Brain microvascular endothelial cell (primary cell): Measurements from ENCODE around the gene PPP1R3E.
"Not testable (repeated sequence)": the region's sequence is repeated elsewhere in the genome, so short reads cannot be mapped to it uniquely, and the experiment has no call there.

Experiments used
- DNase-seq: peaks from one replicate; pipeline ENCODE4 v3.0.0-alpha.2; 2020
- H3K27ac ChIP-seq: fragments of 250-450 bp; sonication (Bioruptor Pico); 2 replicates; pipeline ENCODE4 v1.5.1; 2020; ENCODE audit warnings: mild to moderate bottlenecking, moderate library complexity
- H3K27me3 ChIP-seq: fragments of 250-450 bp; sonication (Bioruptor Pico); replicated peaks from 2 replicates; pipeline ENCODE4 v1.5.1; 2020; ENCODE audit warnings: mild to moderate bottlenecking
- H3K36me3 ChIP-seq: fragments of 250-450 bp; sonication (Bioruptor Pico); replicated peaks from 2 replicates; pipeline ENCODE4 v1.5.1; 2020; ENCODE audit warnings: mild to moderate bottlenecking
- H3K4me3 ChIP-seq: 2 replicates; pipeline ENCODE4 v1.5.1; 2011; ENCODE audit warnings: low read depth, mild to moderate bottlenecking, control low read depth, low read length, moderate library complexity
- in situ Hi-C: cut with HindIII; loops from 2 replicates; pipeline ENCODE4 v1.10.0; 2017; ENCODE audit warnings: low sequenced_read_pairs, low pct_ligation_motif_present
- TF ChIP-seq, protein P1 (sequence below): IDR thresholded peaks from 2 replicates; pipeline ENCODE4 v1.5.1; 2011; ENCODE audit warnings: low read depth, mild to moderate bottlenecking, moderate library complexity, low read length, control low read depth, inconsistent platforms; ENCODE audit errors: missing control alignments

Gene PPP1R3E

DNA sequence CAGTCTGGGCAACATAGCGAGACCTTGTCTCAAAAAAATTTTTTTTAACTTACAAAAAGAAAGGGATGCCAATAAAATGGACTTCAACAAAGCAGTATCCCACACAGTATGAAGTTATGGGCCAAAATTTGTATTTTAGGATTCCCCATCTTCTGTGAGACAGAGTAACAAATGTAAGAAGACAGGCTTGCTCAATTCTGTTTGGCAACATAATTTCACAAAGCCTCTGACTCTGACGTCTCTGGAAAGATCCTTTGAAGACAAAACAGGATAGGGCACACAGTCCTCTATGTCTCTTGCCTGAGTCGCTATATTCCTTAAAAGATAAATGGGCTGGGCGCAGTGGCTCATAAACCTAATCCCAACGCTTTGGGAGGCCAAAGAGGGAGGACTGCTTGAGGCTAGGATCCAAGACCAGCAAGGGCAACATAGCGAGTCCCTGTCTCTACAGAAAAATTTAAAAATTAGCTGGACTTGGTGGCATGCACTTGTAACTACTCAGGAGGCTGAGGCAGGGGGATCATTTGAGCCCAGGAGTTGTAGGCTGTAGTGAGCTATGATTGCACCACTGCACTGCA lies 15.7 kb downstream of the PPP1R3E start:
- in situ Hi-C loops: no loop called here
- H3K4me3 ChIP-seq: peak overlapping the region; percentile 83
- no peak for DNase-seq
- H3K27me3 ChIP-seq: no peaks in the 10 kb centered on the region
- TF ChIP-seq, protein P1, sequence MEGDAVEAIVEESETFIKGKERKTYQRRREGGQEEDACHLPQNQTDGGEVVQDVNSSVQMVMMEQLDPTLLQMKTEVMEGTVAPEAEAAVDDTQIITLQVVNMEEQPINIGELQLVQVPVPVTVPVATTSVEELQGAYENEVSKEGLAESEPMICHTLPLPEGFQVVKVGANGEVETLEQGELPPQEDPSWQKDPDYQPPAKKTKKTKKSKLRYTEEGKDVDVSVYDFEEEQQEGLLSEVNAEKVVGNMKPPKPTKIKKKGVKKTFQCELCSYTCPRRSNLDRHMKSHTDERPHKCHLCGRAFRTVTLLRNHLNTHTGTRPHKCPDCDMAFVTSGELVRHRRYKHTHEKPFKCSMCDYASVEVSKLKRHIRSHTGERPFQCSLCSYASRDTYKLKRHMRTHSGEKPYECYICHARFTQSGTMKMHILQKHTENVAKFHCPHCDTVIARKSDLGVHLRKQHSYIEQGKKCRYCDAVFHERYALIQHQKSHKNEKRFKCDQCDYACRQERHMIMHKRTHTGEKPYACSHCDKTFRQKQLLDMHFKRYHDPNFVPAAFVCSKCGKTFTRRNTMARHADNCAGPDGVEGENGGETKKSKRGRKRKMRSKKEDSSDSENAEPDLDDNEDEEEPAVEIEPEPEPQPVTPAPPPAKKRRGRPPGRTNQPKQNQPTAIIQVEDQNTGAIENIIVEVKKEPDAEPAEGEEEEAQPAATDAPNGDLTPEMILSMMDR: no peak
- H3K36me3 ChIP-seq: no peaks in the 10 kb centered on the region
- H3K27ac ChIP-seq: no peak overlapping the region

DNA sequence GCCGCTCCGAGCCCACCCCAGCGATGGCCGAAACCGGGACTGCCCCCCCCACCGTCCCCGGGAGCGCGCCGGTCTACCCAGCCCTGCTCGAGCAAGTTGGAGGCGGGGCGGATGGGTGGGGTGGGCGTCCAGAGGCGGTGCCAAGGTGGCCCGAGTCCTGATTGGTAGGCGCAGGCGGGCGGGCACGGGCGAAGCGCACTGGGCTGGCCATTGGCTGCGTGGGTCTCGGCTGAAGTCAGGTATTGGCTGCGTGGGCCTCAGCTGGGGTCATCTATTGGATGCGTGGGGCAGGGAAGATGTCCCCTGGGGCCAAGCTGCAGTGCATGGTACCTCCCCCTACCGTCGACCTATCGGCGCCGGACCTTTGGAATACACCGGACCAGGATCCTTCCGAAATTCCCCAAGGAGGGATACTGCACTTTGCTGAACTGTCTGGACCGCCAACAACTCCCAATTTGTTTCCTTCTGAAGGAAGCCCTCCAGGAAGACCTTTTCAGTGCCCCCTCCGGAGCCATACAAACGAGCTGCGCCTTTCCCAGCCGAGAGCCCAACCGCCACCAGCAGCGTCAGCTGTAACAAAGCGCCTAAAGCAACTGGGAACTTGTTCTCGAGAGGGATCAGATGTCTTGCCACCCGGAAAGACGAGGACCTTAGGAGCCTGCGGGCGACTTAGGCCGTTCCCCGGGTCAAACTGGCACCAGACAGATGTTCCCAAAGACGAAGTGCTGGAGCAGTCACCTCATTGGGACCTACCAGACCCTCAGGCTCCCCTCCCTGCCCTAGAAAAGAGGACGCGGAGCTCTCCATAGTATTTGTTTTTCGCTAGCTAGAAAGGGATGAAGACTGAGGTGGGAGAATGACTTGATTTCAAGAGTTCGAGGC lies 16.4 kb downstream of the PPP1R3E start, which contains the start of gene HOMEZ:
HOMEZ (minus strand) TSS at position 113 of the 882 bp plus-strand sequence. CDS start 180 bp downstream, outside the sequence.
- Histone ChIP-seq H3K4me3 (peak within 1 kb of the TSS; percentile 83), H3K27ac (peak within 1 kb of the TSS; percentile 30), H3K27me3 (no peaks in the 10 kb centered on the region), H3K36me3 (no peaks in the 10 kb centered on the region)
- TF ChIP-seq, protein P1: peak; percentile 25
- DNase-seq: peak; percentile 99
- in situ Hi-C loops: no loop called here

DNA sequence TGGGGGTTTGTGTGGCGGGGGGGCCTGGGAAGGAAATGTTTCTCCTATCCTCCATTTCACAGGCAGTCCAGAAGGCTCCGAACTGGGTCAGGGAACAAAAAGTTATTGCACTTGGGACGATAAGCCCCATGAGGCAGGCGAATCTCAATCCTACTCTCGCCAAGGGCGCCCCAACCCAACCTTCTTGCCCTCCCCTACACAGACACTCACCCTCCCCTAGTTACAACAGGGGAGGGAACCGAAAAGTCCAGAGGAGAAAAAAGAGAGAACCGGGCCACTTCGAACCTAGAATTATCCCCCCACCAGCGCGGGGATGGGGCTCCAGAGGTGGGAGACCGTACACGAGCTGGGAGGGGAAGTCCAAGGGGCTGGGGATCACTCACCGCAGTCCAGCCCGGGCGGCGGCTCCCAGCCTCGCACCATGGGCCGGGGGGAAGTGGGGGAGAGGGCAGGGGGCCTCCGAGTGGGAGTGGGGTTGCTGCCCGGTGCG lies 17.1 kb downstream of the PPP1R3E start:
- Histone ChIP-seq H3K27me3 (no peaks in the 10 kb centered on the region), H3K27ac (peak overlapping the region; percentile 16), H3K4me3 (peak overlapping the region; percentile 83), H3K36me3 (no peaks in the 10 kb centered on the region)
- DNase-seq: no peak
- TF ChIP-seq, protein P1: no peak
- in situ Hi-C loops: no loop called here

DNA sequence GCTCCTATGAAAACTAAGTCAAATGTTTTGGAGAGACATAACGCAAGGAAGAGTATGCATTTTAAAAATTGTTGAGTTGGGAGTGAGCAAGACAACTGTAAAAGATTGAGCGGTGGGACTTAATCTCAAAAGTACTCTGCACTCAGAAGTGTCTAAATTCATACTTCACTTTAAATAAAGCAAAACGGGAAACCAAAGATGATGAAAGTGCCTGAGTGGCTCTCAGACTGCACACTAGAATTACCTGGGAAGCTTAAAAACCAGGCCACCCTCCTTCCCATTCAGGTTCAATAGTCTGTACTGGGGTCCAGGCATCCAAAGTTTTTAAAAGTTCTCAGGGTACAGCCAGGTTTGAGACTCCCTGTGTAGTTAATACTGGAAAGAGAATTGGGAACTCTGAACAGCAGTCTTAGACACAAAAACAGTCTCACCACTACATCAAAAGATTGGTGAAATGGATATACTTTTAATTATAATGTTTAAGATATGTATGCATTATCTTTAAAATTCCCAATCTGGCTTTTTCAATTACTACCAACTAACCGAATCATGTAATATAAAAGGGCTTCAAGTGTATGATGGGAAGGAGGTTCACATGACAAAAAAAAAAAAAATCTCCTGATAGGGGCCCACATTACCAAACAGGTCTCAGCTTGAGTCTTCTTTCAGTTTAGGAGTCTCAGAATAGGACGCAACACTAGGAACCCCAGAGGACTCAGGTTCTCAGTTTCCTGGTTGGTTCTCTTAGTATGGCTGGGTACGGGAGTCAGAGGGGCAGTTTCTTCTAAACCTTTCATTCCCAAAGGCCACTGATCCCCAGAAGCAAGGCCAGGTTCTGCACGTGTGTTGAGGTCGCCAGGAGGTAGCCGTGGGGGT lies 17.8 kb downstream of the PPP1R3E start:
- TF ChIP-seq, protein P1: no peak
- DNase-seq: no peak
- Histone ChIP-seq H3K27me3 (no peaks in the 10 kb centered on the region), H3K27ac (no peak overlapping the region), H3K36me3 (no peaks in the 10 kb centered on the region), H3K4me3 (peak overlapping the region; percentile 83)
- in situ Hi-C loops: no loop called here

DNA sequence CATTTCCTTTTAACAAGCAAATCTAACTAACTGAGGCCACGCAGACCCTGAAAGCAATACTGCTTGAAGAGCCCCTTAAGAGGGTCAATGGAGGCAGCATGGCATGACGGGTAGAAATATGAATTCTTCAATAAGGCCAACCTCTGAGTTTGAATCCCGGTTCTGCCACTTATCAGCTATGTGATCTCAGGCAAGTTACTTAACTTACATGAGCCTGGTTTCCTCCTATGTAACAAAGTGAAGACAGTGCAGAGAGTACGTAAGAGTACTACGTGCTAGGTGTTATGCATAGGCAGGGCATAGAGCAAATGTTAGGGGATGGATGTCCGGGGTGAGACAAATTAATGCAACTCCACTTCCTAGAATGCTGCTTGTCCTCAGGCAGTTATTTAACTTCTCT lies 21.4 kb downstream of the PPP1R3E start:
- in situ Hi-C loops: no loop called here
- no peaks in the 10 kb centered on the region for H3K27me3 ChIP-seq
- DNase-seq: no peak
- H3K36me3 ChIP-seq: no peaks in the 10 kb centered on the region
- no peak overlapping the region for H3K4me3 ChIP-seq
- H3K27ac ChIP-seq: no peak overlapping the region
- TF ChIP-seq, protein P1: no peak

DNA sequence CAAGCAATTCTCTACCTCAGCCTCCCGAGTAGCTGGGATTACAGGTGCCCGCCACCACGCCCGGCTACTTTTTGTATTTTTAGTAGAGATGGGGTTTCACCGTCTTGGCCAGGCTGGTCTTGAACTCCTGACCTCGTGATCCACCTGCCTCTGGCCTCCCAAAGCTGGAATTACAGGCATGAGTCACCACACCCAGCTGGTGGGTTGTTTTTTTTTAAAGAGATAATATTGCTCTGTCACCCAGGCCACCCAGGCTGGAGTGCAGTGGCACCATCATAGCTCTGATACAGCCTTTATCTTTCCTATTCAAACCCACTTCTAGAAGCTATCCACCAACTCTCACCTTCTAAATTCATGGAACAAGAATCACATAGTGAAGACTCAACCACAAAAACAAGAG lies 24.7 kb downstream of the PPP1R3E start:
- H3K27me3 ChIP-seq, DNase-seq, H3K4me3 ChIP-seq, H3K27ac ChIP-seq, H3K36me3 ChIP-seq, in situ Hi-C loops: not testable (repeated sequence)
